ENCODE results near the gene CDCP1. TPM values are rescaled to one million over a fixed set of nuclear protein-coding genes. Genes with fewer than 3 reads are reported as not detected.
"Not testable (repeated sequence)": the region's sequence is repeated elsewhere in the genome, so short reads cannot be mapped to it uniquely, and the experiment has no call there.

CDCP1 gene
- total RNA-seq, 1 experiment from 2014 or later: 0.78 TPM

DNA sequence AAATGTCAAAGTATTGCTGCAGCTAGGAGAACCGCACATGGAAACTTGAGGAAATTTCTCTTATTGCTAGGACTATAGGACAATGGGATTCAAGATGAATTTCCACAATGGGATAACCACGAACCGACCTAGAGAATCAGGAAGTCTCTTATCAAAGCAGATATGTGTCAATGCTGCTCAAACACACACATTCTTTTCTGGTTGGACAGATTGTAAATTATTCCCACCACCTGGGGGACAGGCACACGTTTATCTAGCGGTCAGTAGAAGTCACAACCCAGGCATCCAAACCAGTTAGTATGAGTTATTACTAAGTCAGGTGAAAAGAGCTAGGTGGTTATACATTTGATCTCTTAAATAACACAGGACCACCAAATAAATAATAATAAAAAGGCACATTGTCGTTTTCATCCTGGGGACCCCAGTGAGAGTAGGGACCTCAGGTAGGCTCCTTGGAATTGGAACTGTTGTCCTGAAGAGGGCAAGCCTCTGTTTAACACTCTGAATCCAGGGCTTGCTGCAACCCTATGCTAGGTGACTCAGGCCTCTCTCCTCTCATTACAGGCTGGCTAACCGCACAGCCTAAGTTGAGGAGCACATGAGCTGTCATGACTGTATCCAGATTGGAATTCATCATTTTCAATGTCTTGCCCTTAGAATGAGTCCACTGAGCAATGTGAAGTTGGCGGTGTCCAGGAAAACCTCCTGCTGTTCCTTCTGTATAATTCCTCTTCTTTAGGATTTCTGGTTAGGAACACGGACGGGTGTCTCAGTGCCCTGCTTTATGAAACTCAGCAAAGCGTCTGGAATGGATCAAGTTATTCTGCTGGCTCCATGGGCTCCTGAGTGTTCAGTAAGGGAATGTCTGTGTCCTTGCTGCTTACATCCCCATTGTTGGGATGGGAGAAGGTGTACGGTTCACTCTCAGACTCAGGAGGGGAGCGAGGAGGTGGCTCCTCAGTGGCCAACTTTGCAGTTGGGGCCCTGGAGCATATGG is 61.1 kb downstream of the CDCP1 start:
- peak; percentile 97 for DNase-seq (ENCODE audit: low spot score)

DNA sequence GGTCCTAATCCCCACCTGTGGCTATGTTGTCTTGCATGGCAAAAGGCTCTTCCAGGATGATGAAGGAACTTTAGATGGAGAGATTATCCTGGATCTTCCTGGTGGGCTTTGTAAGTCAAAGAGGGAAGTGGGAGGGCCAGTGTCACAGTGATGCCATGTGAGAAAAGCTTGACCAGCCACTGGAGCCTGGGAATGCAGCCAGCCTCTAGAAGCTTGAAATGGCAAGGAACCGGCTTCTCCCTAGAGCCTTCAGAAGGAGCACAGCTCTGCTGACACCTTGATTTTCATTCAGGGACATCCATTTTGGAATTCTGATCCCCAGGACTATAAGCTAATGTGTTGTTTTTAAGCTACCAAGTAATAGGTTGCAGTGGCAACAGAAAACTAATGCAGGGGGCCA is 61.8 kb downstream of the CDCP1 start:
- peak; percentile 63 for DNase-seq (ENCODE audit: low spot score)

DNA sequence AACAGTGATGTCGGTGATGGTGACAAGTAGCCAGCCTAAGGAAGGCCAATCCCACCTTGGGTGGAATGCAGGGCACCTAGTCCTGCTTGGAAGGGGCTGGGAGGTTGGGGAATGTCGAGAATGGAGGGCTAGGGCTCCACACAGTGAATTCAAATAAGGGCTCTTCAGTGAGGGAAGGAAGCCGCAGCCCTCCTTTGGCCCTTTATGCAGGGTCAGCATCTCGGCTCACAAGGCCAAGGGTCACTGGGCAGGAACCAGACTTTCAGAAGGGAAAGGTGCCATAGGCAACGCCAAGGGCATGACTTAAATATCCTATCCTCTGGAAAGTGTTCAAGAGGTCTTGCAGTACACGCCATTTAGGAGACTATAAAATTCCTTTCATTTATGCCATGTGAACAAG is 63.2 kb downstream of the CDCP1 start:
- no peak for DNase-seq (ENCODE audit: low spot score)

DNA sequence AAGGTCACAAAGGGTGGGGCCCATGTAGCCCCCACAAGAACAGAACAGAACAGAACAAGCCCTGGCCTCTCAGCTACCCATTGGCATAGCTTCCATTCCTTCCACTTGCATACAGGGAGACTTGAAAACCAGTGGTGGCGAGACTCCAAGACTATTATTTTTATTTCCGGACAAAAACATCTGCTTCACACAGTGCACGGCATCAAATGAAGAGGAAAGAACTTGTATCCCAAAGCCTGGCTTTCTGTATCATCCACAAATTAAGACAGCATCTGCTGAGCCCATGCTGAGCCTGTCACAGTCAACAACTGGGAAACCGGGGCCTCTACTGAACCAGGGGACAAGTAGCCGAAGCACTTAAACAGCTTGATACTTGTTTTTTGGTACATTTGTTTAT is 64.0 kb downstream of the CDCP1 start:
- DNase-seq (ENCODE audit: low spot score): no peak

DNA sequence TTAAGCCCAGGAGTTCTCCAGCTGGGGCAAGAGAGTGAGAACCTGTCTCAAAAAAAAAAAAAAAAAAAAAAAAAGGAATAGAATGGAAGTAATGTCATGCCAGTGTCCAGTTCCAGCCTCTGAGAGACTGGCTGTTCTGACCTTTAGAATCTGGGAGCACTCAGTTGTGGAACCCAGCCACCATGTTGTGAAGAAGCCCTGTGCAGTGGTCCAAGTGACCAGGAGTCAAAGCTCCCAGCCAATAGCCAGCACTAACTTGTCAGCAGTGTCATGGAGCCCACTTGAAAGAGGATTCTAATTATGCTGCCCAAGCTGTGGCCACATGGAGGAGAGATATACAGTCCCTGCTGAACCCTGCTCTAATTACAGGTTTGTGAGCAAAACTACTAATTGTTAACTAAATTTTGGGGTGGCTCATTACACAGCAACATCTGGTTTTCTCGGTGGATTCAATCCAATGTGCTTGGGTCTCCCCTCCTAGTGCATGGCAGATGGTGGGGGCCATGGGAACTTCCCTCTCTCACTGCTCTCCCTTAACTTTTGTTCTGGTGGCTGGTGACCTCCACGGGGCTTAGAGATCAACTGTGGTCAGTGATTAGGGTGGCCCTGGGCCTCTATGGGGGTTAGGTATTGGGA is 64.6 kb downstream of the CDCP1 start:
- DNase-seq (ENCODE audit: low spot score): no peak

DNA sequence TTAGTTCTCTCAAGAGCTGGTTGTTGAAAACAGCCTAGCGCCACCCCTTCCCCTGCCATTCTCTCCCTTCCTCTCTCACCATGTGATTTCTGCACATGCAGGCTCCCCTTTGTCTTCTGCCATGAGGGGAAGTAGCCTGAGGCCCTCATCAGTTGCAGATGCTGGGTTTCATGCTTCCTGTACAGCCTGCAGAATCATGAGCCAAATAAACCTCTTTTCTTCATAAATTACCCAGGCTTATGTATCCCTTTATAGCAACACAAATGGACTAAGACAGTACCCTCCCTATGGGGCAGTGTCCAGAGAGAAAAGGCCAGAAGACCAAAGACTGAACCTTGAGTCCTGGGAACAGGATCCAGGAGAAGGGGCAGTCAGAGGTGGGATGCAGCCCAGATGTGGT is 65.4 kb downstream of the CDCP1 start:
- no peak for DNase-seq (ENCODE audit: low spot score)

DNA sequence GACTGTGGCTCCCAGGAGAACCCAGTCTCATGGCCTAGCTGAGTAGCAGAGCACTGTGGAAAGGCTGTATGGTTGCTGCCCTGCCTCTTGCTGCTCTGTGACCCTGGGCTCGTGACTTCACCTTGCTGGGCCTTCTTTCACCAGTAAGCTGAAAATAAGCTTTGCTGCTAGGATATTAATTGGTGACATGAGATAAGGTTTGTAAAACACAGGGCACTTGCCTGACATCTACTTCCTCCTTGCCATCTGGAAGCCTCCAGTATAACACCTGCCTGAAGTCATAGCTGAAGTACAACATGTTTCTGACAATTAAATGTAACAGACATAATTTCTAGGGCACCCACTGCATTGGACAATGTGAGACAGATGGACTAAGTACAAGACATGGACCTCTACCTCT is 66.5 kb downstream of the CDCP1 start:
- no peak for DNase-seq (ENCODE audit: low spot score)

DNA sequence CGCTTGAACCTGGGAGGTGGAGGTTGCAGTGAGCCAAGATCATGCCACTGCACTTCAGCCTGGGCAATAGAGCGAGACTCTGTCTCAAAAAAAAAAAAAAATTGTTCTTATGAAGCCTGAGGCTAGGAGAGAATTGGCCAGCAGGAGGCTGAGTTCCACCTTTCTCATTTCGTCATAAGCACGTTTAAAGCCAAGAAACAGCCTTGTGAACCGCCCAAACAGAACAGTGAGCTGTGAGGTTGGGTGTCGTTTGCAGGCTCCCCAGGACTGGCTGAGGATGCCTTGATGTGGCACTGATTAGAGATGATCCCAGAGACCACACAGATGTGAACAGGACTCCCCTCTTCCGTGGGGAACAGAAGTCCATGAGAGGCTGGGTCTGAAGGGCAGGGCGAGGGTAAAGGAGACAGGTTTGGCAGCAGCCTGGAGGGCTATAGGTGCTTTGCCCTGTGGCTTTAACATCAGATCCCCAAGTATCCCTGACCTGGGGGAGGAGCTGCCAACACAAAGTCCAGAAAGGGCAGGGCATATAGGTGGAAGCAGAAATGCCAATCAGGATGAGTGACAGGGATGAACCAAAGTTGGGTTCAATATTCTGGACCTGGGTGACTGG is 67.2 kb downstream of the CDCP1 start:
- no peak for DNase-seq (ENCODE audit: low spot score)

DNA sequence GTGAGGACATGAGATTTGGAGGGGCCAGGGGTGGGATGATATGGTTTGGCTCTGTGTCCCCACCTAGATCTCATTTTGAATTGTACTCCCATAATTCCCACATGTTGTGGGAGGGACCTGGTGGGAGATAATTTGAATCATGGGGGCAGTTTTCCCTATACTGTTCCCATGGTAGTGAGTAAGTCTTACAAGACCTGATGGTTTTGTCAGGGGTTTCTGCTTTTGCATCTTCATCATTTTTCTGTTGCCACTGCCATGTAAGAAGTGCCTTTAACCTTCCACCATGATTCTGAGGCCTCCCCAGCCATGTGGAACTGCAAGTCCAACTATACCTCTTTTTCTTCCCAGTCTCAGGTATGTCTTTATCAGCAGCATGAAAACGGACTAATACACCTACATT is 67.9 kb downstream of the CDCP1 start:
- not testable (repeated sequence) for DNase-seq (ENCODE audit: low spot score)

DNA sequence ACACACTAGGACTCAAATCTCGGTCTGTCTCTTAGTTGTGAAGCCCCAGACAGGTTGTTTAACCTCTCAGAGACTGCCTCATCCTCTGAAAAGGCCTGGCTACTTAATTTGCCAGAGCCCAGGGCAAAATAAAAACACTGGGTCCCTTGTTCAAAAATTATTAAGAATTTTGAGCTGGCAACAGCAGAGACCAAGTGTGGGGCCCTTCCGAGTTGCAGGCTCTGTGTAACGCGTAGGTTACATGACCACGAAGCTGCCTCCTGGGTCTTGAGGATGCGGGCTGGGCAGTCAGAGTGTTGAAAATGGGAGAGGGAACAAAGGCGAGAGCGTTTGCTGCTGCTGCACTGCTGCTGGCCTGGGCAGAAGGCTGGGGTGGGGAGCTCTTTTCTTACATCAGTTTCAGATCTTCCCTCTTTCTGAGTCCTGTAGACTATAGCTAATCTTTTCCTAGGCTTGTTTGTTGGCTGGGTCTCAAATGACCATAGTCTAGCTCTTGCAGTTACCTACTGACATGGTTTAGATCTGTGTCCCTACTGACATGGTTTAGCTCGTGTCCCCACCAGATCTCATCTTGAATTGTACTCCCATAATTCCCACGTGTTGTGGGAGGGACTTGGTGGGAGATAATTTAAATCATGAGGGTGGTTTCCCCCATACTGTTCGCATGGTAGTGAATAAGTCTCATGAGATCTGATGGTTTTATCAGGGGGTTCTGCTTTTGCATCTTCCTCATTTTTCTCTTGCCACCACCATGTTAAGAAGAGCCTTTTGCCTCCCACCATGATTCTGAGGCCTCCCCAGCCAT is 70.2 kb downstream of the CDCP1 start:
- no peak for DNase-seq (ENCODE audit: low spot score)

DNA sequence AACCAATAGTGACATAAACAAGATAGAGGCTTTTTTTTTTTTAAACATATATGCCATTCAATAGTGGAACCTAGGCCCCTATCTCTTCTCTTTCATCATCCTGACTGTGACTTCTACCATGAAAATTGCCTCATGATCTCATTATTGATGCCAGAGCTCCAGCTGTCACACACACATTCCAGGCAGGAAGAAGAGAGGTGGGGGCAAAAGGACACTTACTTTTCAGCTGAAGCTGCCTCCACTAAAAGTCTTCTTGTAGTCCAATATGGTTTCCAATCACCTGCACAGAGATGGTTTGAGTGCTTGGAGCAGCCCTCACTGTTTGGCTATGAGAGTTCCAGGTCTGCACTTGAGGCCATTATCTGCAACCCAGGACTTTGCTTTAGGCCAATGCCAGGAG is 75.1 kb downstream of the CDCP1 start:
- no peak for DNase-seq (ENCODE audit: low spot score)

DNA sequence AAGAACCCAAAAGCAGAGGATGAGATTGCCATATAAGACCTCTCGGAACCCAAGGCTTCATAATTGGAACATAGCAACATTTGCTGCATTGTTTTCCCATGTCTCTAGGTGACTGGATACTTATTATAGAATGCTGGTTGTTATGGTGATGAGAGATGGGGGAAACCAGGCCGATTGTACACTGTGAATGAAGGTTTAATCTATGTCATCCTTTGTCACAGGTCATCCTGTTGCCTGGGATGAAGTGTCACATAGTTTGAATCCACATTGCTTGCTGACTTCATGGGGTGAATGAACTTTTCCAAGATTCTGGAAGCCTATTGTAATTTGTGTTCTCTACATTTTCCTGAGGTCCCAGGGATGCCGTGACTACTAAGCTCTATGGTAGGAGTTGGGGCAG is 78.2 kb downstream of the CDCP1 start:
- no peak for DNase-seq (ENCODE audit: low spot score)

DNA sequence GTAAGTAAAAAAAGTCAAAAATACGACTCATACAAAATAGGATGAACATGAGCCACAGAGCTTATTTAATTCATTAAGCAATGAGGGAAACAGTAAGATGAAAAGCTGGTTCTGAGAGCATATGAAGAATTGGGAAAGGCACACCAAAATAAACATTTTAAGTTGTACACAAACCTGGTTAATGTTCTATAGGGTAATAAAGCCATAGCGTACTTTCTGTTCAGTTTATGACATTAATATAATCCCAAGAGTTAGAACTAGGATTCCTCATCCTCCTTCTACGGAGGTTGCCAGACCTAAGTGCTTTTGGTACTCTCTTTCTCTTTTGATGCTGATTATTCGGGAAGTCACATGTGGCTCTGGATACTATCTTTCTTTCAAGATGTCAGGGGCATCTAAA is 78.7 kb downstream of the CDCP1 start:
- DNase-seq (ENCODE audit: low spot score): no peak

DNA sequence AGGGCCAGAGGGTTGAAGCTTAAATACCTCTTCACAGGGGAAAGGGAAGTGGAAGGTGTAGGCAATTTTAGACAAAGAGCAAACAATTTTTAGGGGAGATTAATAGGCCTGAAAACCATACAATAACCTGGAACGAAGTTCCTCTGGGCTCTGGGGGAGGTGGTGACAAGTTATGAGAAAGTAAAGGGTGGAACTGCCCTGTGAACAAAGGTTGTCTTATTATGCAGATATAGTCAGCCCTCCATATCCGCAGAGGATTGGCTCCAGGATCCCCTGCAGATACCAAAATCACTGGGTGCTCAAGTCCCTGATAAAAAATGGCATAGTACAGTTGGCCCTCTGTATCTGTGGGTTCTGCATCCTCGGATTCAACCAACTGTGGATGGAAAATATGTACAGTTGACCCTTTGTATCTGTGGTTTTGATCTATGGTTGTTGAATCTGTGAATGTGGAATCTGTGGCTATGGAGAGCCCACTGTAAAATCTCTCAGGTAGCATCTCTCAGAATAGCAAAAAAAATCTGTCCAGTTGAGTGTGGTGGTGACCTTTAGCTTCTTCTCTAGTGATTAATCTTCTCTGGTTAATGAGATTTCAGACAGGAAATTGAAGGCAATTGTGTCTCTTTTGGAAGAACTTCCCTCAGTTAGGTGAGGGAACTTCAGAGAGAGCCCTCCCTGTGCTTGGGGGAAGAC is 79.9 kb downstream of the CDCP1 start:
- peak; percentile 70 for DNase-seq (ENCODE audit: low spot score)

DNA sequence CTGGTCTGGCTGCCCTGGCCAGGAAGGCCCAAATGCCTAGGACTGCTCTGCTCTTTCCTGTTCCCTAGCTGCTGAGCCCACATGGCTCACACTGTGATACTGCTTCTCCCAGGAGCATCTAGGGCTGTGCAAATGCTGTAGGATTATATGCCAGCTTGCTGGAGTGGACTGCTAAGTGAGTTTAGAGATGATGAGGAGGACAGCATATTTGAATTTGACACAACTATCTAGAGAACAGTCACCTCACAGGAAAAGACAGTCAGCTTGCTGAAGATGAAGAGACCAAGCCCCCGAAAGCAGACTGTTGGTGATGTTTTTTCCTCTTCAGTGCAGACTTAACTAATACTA is 80.8 kb downstream of the CDCP1 start:
- no peak for DNase-seq (ENCODE audit: low spot score)

DNA sequence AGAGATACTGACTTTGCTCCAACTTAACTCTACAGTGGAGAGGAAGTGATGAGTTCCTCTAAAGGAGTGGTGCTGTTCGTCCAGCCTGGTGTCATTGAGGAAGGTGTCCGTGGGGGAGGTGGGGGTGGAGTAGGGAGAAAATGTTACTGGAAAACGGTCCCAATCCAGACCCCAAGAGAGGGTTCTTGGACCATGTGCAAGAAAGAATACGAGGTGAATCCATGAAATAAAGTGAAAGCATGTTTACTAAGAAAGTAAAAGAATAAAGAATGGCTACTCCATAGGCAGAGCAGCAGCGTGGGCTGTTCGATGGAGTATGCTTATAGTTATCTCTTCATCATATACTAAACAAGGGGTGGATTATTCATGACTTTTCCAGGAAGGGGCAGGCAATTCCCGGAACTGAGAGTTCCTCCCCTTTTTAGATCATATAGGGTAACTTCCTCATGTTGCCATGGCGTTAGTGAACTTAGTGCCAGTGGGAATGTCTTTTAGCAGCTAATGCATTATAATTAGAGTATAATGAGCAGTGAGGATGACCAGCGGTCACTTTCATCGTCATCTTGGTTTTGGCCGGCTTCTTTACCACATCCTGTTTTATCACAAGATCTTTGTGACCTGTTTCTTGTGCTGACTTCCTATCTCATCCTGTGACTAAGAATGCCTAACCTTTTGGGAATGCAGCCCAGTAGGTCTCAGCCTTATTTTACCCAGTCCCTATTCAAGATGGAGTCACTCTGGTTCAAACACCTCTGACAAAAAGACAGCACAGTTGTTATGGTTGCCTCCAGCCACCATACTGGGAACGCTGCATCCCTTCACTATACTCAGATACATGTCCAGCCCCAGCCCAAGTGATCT is 81.4 kb downstream of the CDCP1 start:
- DNase-seq (ENCODE audit: low spot score): peak; percentile 99

DNA sequence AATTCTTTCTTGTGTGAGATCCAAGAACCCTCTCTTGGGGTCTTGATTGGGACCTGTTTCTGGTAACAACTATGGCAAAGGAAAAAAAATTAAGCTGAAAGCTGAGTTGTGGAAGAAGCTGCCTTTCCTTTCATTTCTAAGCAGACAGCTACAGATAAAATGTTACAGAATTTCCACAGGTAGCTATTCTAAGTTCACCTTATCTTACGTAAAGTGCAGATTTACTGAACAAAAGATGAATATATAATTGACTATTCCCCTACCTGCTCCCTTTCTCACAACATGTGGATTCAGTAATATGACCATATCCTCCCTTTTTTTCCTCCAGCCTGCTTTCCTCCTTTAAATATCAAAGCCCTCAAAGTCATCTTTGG is 83.5 kb downstream of the CDCP1 start:
- no peak for DNase-seq (ENCODE audit: low spot score)

DNA sequence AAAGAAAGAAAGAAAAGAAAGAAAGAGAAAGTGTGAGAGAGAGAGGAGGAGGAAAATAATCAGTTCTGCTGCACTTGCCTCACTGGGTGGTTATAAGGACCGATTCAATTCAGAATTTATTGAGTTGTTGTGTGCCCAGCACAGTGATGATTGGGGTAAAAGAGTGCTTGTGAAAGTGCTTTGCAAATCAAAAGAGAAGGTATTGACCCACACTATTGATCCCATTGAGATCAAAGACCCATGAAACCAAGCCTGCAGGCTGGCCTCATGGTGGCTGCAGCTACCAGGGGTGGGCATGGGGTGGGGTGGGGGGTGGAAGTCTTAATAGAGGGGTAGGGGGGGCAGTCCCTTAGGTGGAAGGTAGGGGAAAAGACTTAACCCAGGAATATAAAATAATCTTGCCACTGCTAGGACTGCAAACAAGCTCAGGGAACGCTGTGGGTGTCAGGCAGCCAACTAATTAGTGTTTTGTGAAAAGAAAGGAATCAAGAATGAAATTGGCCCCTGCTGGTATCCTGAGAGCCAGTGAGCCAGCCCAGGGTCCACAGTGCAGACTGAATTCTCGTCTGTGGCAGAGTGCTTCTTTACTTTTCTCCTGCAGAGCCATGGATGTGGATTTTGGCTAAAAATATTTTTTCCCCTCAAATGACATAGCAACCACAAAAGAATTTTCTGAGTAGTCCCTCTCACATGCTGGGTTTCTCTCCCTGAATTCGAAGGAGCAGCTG is 85.8 kb downstream of the CDCP1 start:
- DNase-seq (ENCODE audit: low spot score): no peak

DNA sequence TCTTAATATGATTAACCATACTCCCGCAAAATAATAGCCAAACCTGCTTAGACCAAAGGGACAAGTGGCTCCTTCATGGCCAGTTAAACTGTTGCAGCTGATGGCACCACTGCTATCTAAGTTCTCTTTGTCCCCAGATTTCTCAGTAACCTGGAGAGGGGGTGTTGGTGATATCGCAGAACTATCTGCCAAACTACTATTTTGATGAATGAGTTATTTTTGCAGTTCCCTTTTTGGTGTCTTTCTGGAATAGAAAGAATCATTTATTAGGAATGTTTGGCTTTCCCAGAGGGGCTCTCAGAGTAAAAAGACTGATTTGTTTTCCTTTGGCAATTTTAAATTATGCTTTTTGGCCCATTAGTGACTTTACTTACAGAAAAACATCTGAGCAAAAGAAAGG is 87.0 kb downstream of the CDCP1 start:
- no peak for DNase-seq (ENCODE audit: low spot score)

DNA sequence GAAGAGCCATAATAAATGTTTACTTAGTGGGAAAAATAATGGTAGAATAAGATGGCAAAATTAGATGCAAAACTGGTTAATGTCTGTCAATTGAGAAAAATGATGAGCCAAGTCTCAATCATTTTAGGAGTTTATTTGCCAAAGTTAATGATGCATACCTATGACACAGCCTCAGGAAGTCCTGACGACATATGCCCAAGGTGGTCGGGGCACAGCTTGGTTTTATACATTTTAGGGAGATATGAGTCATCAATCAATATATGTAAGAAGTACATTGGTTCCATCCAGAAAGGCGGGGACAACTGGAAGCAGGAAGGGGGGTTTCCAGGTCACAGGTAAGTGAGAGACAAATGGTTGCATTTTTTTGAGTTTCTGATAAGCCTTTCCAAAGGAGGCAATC is 88.6 kb downstream of the CDCP1 start:
- DNase-seq (ENCODE audit: low spot score): no peak
